Amniotic stem cell (primary cell): ENCODE measurements around the gene WDR91.
A peak's percentile ranks its signal among the peaks of the same experiment; 100 is the strongest.
"Not testable (repeated sequence)": the region's sequence is repeated elsewhere in the genome, so short reads cannot be mapped to it uniquely, and the experiment has no call there.

Experiments
- DNase-seq: peaks from one replicate; lab custom pipeline; 2025; lab: John Stamatoyannopoulos, UW

WDR91 gene

DNA sequence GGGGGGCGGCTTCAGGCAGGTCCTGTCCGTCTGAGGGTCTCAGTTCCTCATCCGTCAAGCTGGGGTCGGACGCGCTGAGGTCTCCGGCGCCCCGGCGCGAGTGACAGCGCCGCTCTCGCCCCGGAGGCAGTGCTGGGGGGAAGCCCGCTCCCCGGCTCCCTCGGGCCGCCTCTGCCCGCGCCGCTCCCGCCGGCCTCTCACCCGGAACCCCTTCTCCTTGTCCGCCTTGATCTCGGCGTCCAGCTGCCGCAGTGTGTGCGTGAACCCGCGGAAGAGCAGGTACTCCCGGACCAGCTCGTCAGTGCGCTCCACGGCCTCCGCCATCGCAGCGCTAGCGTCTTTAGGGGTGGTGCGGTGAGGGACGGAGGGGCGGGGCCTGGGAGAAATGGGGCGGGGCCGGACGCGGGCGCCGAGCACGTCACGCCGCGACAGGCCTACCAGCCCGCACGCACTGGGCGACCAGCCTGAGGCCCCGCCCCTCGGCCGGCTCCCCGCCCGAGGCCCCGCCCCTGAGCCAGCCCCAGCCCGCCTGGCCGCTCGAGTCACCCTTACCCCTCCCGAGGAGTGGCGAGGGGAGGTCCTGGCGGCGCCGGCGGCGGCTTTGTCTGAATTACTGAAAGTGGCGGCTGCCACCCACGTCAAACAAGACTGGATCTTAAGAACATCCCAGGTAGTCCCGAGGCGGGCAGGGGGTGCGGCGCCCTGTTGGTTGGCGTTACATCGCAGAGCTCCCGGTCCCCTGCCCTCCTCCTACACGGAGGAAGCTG is at the start of gene WDR91:
Gene WDR91 (minus strand): TSS at position 348 of the 767 bp plus-strand sequence. CDS start 24 bp downstream, at position 324.
- peak; percentile 87 for DNase-seq

DNA sequence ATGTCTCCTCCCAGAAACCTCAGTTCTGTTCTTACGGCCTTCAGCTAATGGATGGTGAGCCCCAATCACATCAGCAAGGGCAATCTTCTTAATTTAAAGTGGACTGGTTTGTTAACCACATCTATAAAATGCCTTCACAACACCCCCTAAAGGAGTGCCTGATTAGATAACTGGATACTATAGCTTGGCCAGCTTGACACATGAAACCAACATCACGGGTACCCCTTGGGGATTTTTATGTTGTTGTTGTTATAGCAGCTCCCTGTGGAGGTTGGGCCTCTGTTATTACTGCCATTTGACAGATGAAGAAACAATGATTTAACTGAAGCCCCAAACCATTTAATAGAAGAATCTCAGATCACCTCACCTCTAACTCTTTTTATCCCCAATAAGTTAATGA is 49.1 kb upstream of the WDR91 start:
- DNase-seq, result no peak

GRCh38 chr7:135259702-135260101 is 48.4 kb upstream of the WDR91 start:
- DNase-seq, result no peak

GRCh38 chr7:135258585-135258984 is 47.3 kb upstream of the WDR91 start:
- no peak for DNase-seq

DNA sequence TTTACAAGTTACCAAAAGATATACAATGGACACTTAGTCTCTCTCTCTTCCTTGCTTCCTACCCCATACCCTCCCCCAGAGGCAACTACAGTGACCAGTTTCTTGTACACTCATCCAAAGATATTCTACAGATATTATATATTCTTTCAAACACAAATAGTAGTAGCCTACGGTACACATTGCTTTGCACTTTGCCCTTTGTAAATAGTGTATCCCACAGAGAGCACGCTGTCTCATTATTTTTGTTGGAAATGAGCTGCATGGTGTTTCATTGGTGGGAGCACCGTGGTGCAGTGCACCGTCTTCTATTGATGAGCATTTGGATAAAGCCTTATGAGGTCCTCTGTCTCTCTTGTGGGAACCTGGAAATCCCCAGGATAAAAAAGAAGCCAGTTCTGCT is 46.5 kb upstream of the WDR91 start:
- DNase-seq, result no peak

DNA sequence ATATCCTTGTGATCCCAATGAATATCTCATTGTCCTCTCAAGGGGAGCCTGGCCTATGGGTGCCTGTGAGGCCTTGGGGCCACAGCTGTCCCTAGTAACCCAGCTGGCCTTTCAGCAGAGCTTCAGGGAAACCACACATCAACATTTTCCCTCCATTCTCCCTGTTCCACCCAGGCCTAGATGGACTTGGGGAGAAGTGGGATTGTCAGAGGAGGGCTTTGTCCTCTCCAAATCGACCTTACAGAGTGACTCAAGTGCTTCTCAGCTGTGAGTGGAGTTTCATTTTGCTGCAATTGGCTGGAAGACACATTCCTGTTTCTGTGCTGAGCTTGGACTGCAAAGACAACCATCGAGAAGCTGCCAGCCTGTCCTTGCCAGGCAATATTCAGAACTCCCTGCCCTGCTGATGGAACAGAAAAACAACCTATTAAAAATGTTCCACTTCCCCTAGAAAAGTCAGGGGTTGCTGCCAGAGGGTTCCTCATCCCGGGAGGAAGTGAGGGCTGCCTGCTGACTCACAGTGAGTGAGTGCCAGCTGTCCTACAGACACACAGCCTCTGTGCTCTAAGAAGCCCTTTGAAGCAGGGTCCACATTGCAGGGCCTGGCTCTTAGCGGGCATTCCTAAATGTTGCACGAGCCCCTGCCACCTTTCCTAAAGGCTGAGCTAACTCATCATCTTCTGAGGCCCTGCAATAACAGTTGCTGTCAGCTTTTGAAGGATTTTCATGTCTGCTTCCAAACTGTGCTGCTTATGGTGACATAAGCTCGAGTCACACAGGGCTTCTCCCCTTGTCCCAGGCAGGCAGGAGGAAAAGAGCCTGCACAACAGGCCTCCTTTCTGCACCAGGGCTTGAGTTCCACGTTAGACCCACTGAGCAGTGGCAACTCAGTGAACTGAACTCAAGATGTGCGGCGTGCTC is 42.8 kb upstream of the WDR91 start:
- DNase-seq, result peak; percentile 18

- DNase-seq, result no peak
These were observed 40.4 kb upstream of the WDR91 start for GRCh38 chr7:135251496-135252391.

GRCh38 chr7:135248546-135248945 is 37.2 kb upstream of the WDR91 start:
- no peak for DNase-seq

GRCh38 chr7:135247746-135248471 is 36.6 kb upstream of the WDR91 start:
- no peak for DNase-seq

DNA sequence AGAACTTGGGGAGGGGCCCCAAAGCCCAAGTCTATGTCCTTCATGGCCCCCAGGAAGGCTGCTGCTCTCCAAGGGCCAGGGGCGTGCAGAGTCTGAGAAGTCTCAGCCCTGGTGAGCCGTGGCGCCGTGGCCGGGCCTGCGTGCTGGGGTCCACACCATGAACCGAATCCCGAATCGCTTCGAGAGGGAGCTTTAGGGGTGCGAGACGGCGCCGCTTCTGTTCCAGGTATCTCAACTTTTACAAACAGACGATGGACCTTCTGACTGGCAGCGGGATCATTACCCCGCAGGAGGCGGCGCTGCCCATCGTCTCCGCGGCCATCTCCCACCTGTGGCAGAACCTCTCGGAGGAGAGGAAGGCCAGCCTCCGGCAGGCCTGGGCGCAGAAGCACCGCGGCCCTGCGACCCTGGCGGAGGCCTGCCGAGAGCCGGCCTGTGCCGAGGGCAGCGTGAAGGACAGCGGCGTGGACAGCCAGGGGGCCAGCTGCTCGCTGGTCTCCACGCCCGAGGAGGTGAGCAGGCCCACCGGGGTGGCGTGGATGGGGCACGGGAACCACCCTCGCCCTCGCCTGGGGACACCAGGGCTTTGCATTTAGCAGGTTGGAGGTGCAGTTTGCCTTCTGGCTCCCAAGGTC is 35.0 kb upstream of the WDR91 start:
- no peak for DNase-seq

DNA sequence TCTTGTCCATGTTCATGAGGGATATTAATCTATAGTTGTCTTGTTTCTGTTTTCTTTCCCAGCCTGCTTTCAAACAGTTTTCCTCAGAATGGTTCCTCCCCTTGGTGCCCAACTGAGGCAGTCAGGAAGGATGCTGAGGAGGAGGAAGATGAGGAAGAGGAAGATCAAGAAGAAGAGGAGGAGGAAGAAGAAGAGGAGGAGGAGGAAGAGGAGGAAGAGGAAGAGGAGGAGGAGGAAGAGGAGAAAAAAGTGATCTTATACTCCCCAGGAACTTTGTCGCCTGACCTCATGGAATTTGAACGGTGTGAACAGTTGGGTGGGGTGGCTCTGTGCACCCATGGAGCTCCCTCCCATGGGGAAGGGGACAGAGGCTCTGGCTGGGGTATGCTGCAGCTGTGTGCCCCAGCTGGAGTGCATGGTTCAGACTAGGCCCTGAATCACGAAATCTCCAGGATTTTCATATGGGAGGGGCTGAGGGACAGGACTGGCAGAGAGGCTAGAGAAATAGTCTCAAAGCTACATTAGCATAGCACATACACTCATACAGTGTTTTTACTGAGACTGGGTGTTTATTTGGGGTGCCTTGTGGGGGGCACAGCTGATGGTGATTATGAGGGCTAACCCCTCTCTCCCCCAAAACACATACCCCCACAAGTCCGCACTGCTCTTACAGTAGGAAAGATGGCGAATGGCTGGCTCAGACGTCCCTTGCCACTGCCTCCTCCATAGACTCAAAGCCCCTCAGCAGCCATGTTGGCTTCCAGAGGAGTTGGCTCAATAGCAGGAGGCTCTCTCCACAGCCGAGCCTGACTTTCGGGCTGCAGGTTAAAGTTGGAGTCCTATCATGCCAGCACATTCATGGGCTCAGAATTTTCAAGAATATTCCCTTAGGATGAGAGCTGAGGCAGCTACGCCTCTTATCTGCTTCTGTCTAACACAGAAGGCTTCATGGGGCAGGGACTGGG is 34.2 kb upstream of the WDR91 start:
- no peak for DNase-seq

DNA sequence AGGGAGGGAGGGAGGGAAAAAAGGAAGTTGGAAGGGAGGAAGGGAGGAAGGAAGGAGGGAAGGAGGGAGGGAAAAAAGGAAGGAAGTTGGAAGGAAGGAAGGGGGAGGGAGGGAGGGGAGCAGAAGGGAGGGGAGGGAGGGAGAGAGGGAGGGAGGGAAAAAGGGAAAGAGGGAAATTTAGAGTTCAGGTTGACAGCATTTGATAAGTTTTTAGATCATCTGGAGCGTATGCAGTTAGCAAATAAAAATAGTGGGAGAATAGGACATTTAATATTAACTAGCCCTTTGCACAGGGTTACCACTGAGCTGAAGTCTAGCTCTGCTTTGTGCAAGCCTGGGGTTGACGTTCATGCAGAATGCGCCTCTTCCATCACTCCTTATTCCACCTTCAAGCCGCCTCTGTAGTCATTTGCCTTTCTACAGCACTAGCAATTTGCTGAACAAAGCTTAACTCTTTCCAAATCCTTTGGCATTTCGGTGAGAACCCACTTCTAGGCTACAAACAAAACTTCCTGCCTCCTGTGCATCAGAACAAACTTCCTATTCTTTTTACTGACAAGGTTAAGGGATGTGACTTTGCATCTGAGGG is 30.9 kb upstream of the WDR91 start:
- DNase-seq, result no peak

GRCh38 chr7:135240441-135240840 is 29.1 kb upstream of the WDR91 start:
- DNase-seq, result no peak

DNA sequence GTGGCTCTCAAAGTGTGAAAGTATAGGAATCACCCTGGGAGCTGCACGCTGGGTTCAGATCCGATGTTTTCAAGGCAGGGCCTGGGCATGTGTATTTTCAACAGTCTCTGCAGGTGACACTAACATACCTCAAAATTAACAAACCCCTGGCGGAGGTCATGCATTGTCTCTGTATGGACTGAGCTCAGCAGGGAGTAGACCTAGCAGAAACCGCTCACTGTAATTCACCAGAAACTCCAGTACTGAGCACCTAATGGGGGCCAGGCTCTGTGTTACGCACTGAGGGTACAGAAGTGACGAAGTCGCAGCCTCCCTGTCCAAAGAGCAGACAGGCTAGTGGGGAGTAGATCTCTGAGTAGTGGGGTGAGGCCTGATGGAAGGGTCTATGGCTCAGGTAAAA is 27.9 kb upstream of the WDR91 start:
- no peak for DNase-seq

GRCh38 chr7:135238112-135238744 is 26.9 kb upstream of the WDR91 start:
- DNase-seq, result no peak

- DNase-seq, result no peak
These were observed 25.4 kb upstream of the WDR91 start for GRCh38 chr7:135236727-135237126.

DNA sequence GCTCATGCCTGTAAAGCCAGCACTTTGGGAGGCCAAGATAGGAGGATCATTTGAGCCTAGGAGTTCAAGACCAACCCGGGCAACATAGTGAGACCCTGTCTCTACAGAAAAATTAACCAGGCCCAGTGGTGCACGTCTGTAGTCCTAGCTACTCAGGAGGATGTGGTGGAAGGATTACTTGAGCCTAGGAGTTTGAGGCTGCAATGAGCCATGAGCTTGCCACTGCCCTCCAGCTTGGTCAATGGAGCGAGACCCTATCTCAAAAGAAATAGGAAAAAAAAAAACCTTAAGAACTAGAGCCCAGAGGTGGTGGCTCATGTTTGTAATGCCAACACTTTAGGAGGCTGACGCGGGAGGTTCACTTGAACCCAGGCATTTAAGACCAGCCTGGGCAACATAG is 24.5 kb upstream of the WDR91 start:
- DNase-seq, result no peak

DNA sequence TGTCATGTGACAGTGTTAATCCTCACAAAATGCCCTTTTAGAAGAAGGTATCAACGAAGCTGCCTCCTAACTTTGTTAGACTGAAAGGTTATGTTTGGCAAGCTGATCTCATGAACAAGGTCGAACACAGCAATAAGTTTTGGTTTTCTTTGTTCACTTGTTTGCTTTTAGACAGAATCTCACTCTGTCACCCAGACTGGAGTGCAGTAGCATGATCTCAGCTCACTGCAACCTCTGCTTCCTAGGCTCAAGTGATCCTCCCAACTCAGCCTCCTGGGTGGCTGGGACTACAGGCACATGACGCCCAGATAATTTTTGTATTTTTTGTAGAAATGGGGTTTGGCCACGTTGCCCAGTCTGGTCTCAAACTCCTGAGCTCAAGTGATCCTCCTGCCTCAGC is 23.4 kb upstream of the WDR91 start:
- DNase-seq, result no peak

DNA sequence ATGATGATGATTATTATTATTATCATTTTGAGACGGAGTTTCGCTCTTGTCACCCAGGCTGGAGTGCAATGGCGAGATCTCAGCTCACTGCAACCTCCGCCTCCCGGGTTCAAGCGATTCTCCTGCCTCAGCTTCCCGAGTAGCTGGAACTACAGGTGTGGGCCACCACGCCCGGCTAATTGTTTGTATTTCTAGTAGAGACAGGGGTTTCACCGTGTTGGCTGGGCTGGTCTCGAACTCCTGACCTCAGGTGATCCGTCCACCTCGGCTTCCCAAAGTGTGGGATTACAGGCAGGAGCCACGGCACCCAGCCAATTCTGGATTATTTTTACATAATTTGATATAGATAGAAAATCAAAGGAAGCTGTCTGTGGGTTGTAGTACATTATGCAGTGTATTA is 22.8 kb upstream of the WDR91 start:
- not testable (repeated sequence) for DNase-seq
